Activated T-helper 2 cell treated with anti-CD3 and anti-CD28 coated beads, Interferon-gamma antibody, Interleukin-2, Interleukin-4, amounts not matched to agents 10 μg/mL and 5 μg/mL and 100 μg/mL, durations not matched to agents 14 hours and 24 hours and 36 hours (primary cell): ENCODE measurements around the gene RSPH9. TPM values are rescaled to one million over a fixed set of nuclear protein-coding genes. Genes with fewer than 3 reads are reported as not detected.
A peak's percentile ranks its signal among the peaks of the same experiment; 100 is the strongest.

Experiments used
- DNase-seq: peaks from one replicate; pipeline ENCODE4 v3.0.0; 2021; ENCODE audit warnings: low spot score
- H3K27ac Mint-ChIP-seq: one replicate; pipeline ENCODE4 v1.8.0; 2021; ENCODE audit warnings: mixed read lengths
- H3K27me3 Mint-ChIP-seq: one replicate; pipeline ENCODE4 v1.8.0; 2021; ENCODE audit warnings: low read depth, mixed read lengths
- H3K36me3 Mint-ChIP-seq: one replicate; pipeline ENCODE4 v1.8.0; 2021; ENCODE audit warnings: low read depth, mixed read lengths
- H3K4me1 Mint-ChIP-seq: one replicate; pipeline ENCODE4 v1.8.0; 2021; ENCODE audit warnings: low read depth, mixed read lengths
- H3K4me3 Mint-ChIP-seq: one replicate; pipeline ENCODE4 v1.8.0; 2021; ENCODE audit warnings: low read depth, mild to moderate bottlenecking, moderate library complexity, mixed read lengths
- H3K9me3 Mint-ChIP-seq: one replicate; pipeline ENCODE4 v1.8.0; 2021; ENCODE audit warnings: mixed read lengths
- intact Hi-C: fragments of 100-400 bp; cut with micrococcal nuclease; formaldehyde crosslinking; loops from one replicate; pipeline ENCODE4 v1.15.1; 2023
- total RNA-seq: library from RNA; stranded (reverse); gene quantifications from 2 replicates; pipeline ENCODE4 v1.2.3, GENCODE V29; 2022

The RSPH9 gene
- total RNA-seq, 1 donor from 2014 or later, result not detected

GRCh38 chr6:43674291-43674690 is 29.5 kb downstream of the RSPH9 start:
- DNase-seq, result no peak
- Mint-ChIP-seq H3K27ac (no peak overlapping the region), H3K27me3 (no peaks in the 10 kb centered on the region), H3K36me3 (peaks cover 60% of the 10 kb centered on the region), H3K4me3 (no peak overlapping the region), H3K4me1 (peaks cover 9% of the 10 kb centered on the region), H3K9me3 (no peaks in the 10 kb centered on the region)
- intact Hi-C loops, result loop anchor here (5.0 kb wide), 1 partner anchor 33 kb away; no protein-coding TSS in a partner anchor

GRCh38 chr6:43674921-43675320 is 30.1 kb downstream of the RSPH9 start:
- Mint-ChIP-seq H3K36me3 (peaks cover 63% of the 10 kb centered on the region), H3K27ac (no peak overlapping the region), H3K4me3 (no peak overlapping the region), H3K4me1 (peaks cover 5% of the 10 kb centered on the region), H3K9me3 (no peaks in the 10 kb centered on the region), H3K27me3 (no peaks in the 10 kb centered on the region)
- no peak for DNase-seq
- intact Hi-C loops, result loop anchor here (5.0 kb wide), 1 partner anchor 32 kb away; no protein-coding TSS in a partner anchor

- intact Hi-C loops, result no loop called here
- Mint-ChIP-seq H3K27me3 (no peaks in the 10 kb centered on the region), H3K4me1 (no peaks in the 10 kb centered on the region), H3K9me3 (no peaks in the 10 kb centered on the region), H3K4me3 (no peak overlapping the region), H3K36me3 (peaks cover 57% of the 10 kb centered on the region), H3K27ac (no peak overlapping the region)
- DNase-seq, result no peak
Observed at GRCh38 chr6:43676962-43677606, 32.2 kb downstream of the RSPH9 start.

GRCh38 chr6:43677759-43678158 is 32.9 kb downstream of the RSPH9 start:
- intact Hi-C loops, result no loop called here
- Mint-ChIP-seq H3K27ac (no peak overlapping the region), H3K4me3 (no peak overlapping the region), H3K4me1 (peaks cover 3% of the 10 kb centered on the region), H3K27me3 (no peaks in the 10 kb centered on the region), H3K9me3 (no peaks in the 10 kb centered on the region), H3K36me3 (peaks cover 60% of the 10 kb centered on the region)
- no peak for DNase-seq

GRCh38 chr6:43678341-43678740 is 33.5 kb downstream of the RSPH9 start:
- H3K4me1 Mint-ChIP-seq, result peaks cover 9% of the 10 kb centered on the region
- H3K4me3 Mint-ChIP-seq, result no peak overlapping the region
- DNase-seq, result no peak
- intact Hi-C loops, result no loop called here
- H3K36me3 Mint-ChIP-seq, result peaks cover 57% of the 10 kb centered on the region
- H3K27ac Mint-ChIP-seq, result no peak overlapping the region
- H3K9me3 Mint-ChIP-seq, result no peaks in the 10 kb centered on the region
- no peaks in the 10 kb centered on the region for H3K27me3 Mint-ChIP-seq

- DNase-seq, result no peak
- H3K27ac Mint-ChIP-seq, result no peak overlapping the region
- intact Hi-C loops, result no loop called here
- H3K36me3 Mint-ChIP-seq, result peaks cover 60% of the 10 kb centered on the region
- peaks cover 15% of the 10 kb centered on the region for H3K4me1 Mint-ChIP-seq
- no peak overlapping the region for H3K4me3 Mint-ChIP-seq
- H3K27me3 Mint-ChIP-seq, result no peaks in the 10 kb centered on the region
- H3K9me3 Mint-ChIP-seq, result no peaks in the 10 kb centered on the region
Observed at GRCh38 chr6:43679057-43679456, 34.2 kb downstream of the RSPH9 start.

GRCh38 chr6:43680308-43681200 is 35.7 kb downstream of the RSPH9 start:
- Mint-ChIP-seq H3K27ac (no peak overlapping the region), H3K36me3 (peaks cover 51% of the 10 kb centered on the region), H3K4me3 (no peak overlapping the region), H3K27me3 (no peaks in the 10 kb centered on the region), H3K9me3 (no peaks in the 10 kb centered on the region), H3K4me1 (peaks cover 23% of the 10 kb centered on the region)
- intact Hi-C loops, result no loop called here
- DNase-seq, result no peak

- Mint-ChIP-seq H3K9me3 (no peaks in the 10 kb centered on the region), H3K4me1 (peaks cover 27% of the 10 kb centered on the region), H3K27me3 (no peaks in the 10 kb centered on the region), H3K27ac (no peak overlapping the region), H3K36me3 (peaks cover 54% of the 10 kb centered on the region), H3K4me3 (no peak overlapping the region)
- DNase-seq, result no peak
- intact Hi-C loops, result no loop called here
Observed at GRCh38 chr6:43681303-43681702, 36.5 kb downstream of the RSPH9 start.

GRCh38 chr6:43682724-43683429 is 38.0 kb downstream of the RSPH9 start:
- Mint-ChIP-seq H3K4me1 (peaks cover 37% of the 10 kb centered on the region), H3K36me3 (peaks cover 54% of the 10 kb centered on the region), H3K27ac (no peak overlapping the region), H3K27me3 (no peaks in the 10 kb centered on the region), H3K9me3 (no peaks in the 10 kb centered on the region), H3K4me3 (no peak overlapping the region)
- intact Hi-C loops, result no loop called here
- DNase-seq, result no peak

GRCh38 chr6:43683708-43684455 is 39.0 kb downstream of the RSPH9 start:
- Mint-ChIP-seq H3K36me3 (peaks cover 45% of the 10 kb centered on the region), H3K4me3 (no peak overlapping the region), H3K27ac (no peak overlapping the region), H3K27me3 (no peaks in the 10 kb centered on the region), H3K9me3 (no peaks in the 10 kb centered on the region), H3K4me1 (peaks cover 42% of the 10 kb centered on the region)
- intact Hi-C loops, result no loop called here
- DNase-seq, result no peak

GRCh38 chr6:43687079-43687436 is 42.2 kb downstream of the RSPH9 start:
- H3K4me3 Mint-ChIP-seq, result peak overlapping the region; percentile 95
- intact Hi-C loops, result no loop called here
- no peaks in the 10 kb centered on the region for H3K9me3 Mint-ChIP-seq
- H3K4me1 Mint-ChIP-seq, result peaks cover 42% of the 10 kb centered on the region
- DNase-seq, result no peak
- no peaks in the 10 kb centered on the region for H3K27me3 Mint-ChIP-seq
- peak overlapping the region; percentile 79 for H3K27ac Mint-ChIP-seq
- peaks cover 30% of the 10 kb centered on the region for H3K36me3 Mint-ChIP-seq
